B cell (primary cell): ENCODE results near the gene LRRC73.

ENCODE experiments used
- CTCF ChIP-seq: fragments of 200-600 bp; IDR thresholded peaks from one replicate; pipeline ENCODE4 v1.8.0; 2022; ENCODE audit warnings: antibody characterized with exemption, mild to moderate bottlenecking
- EZH2 ChIP-seq: IDR thresholded peaks from 2 replicates; pipeline ENCODE4 v1.6.1; 2012; ENCODE audit warnings: borderline replicate concordance, low read depth, mild to moderate bottlenecking, moderate library complexity, low read length; ENCODE audit not compliant: insufficient read depth, poor library complexity, severe bottlenecking

GRCh38 chr6:43468240-43468639 is 41.9 kb downstream of the LRRC73 start:
- no peak for TF ChIP-seq CTCF
- no peak for TF ChIP-seq EZH2
